Nephron progenitor cell (in vitro differentiated cells): ENCODE results near the gene NRARP.

Experiments used
- DNase-seq: peaks from one replicate; pipeline ENCODE4 v3.0.0; 2021
- H3K27ac Mint-ChIP-seq: 2 replicates; pipeline ENCODE4 v1.8.0; 2021; ENCODE audit warnings: mild to moderate bottlenecking, moderate library complexity, mixed read lengths
- H3K27me3 Mint-ChIP-seq: 2 replicates; pipeline ENCODE4 v1.8.0; 2021; ENCODE audit warnings: mild to moderate bottlenecking, low read depth, mixed read lengths; ENCODE audit not compliant: poor library complexity
- H3K36me3 Mint-ChIP-seq: 2 replicates; pipeline ENCODE4 v1.8.0; 2021; ENCODE audit warnings: low read depth, mixed read lengths
- H3K4me1 Mint-ChIP-seq: 2 replicates; pipeline ENCODE4 v1.8.0; 2021; ENCODE audit warnings: mixed read lengths
- H3K4me3 Mint-ChIP-seq: 2 replicates; pipeline ENCODE4 v1.8.0; 2021; ENCODE audit warnings: mild to moderate bottlenecking, moderate library complexity, mixed read lengths
- H3K9me3 Mint-ChIP-seq: 2 replicates; pipeline ENCODE4 v1.8.0; 2021; ENCODE audit warnings: mild to moderate bottlenecking, moderate library complexity, mixed read lengths
- TF ChIP-seq, protein P1 (sequence below): fragments of 200-600 bp; sonication (generic); IDR thresholded peaks from 2 replicates; pipeline ENCODE4 v1.5.0; 2021; ENCODE audit warnings: antibody characterized with exemption

NRARP gene

DNA sequence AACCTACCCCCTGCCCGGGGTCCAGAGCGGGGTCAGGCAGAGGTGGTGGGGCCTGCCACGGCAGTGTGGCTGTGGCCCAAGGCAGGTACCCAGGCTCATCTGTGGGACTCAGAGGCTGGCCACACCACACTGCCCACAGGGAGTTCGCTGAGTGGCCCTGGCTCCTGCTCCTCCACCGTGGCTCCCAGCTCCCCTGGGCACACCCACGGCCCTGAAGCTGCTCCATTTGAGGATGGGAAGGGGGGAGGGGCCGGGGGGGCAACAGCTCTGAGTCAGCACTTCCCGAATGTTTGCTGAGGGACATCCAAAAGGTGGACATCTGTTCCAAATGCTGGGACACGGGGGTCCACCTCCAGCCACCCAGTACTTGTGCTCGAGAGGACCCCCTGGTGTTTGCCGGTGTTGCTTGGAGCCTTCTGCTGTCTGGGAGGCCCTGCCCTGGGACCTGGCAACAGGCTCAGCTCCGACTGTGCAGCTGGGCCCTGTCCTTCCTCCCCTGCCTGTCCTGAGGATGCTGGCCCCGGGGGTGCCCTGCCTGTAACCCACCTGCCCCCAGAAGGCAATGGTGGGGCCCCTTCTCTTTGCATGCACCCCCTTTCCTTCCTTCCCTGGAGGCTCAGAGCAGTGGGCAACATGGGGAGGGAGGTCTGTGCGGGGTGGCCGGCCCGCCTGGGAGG, 2.5 kb upstream of the NRARP start:
- Mint-ChIP-seq H3K4me3 (no peak overlapping the region), H3K36me3 (no peaks in the 10 kb centered on the region), H3K9me3 (no peaks in the 10 kb centered on the region), H3K27ac (peak overlapping the region; percentile 93), H3K4me1 (peaks cover 61% of the 10 kb centered on the region), H3K27me3 (peaks cover 4% of the 10 kb centered on the region)
- TF ChIP-seq, protein P1, sequence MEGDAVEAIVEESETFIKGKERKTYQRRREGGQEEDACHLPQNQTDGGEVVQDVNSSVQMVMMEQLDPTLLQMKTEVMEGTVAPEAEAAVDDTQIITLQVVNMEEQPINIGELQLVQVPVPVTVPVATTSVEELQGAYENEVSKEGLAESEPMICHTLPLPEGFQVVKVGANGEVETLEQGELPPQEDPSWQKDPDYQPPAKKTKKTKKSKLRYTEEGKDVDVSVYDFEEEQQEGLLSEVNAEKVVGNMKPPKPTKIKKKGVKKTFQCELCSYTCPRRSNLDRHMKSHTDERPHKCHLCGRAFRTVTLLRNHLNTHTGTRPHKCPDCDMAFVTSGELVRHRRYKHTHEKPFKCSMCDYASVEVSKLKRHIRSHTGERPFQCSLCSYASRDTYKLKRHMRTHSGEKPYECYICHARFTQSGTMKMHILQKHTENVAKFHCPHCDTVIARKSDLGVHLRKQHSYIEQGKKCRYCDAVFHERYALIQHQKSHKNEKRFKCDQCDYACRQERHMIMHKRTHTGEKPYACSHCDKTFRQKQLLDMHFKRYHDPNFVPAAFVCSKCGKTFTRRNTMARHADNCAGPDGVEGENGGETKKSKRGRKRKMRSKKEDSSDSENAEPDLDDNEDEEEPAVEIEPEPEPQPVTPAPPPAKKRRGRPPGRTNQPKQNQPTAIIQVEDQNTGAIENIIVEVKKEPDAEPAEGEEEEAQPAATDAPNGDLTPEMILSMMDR, result no peak
- DNase-seq, result peak; percentile 42

DNA sequence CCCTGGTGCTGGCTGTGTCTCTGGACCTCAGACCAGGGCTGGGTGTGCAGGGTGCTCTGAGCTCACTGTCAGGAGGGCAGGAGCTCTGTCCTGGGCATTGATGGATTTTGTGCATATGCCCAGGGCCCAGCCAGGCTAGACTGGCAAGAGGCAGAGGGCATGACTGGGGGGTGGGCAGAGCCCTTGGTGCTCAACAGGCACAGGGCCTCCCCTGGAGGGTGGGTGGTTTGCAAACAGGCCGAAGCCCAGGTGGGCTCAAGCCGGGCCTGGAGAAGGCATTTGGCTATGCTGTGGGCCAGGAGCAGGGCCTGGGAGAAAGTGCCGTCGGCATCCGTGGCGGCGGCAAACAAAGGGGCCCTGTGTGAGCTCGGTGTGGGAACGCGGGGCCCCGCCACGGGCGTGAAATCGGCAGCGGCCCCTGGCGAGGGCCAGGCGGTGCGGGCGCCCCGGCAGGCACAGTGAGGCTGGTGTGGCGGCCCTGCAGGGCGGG, 1.9 kb upstream of the NRARP start:
- Mint-ChIP-seq H3K4me1 (peaks cover 66% of the 10 kb centered on the region), H3K4me3 (peak overlapping the region; percentile 34)
- no peak for DNase-seq

DNA sequence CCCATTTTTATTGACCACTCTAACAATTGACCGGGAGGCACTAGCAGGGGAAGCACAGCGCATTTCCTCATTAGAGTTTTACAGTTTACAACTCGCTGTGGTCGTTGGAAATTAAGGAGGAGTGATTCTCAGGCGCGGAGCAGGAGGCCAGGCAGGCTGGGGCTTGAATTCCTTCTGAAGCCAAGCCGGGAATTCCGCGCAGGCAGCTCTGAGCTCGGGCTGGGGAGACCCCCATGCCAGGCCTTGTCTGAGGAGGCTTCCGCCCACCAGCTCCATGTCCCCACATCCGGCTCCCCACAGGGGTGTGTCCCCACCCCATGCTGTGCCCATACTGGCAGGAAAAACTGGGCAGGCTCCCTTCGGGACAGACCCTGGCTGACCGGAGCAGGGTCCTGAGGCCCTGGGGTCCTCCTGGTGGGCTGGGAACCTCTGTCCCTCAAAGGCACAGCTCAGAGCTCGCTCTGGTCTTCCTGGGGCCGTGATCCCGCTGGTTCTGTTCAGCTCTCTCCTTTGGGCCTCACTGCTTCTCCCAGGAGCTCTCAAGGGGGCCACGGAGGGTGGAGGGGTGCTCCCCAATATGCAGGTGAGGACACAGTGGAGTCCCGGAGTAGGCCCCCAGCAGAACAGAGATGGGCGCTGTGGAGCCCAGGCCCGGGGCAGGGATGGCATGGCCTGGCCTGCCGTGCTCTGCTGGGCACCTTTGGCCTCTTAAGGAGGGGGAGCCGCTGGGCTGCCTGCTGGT, 1.3 kb upstream of the NRARP start:
- H3K27ac Mint-ChIP-seq, result no peak overlapping the region
- H3K36me3 Mint-ChIP-seq, result no peaks in the 10 kb centered on the region
- H3K4me3 Mint-ChIP-seq, result peak overlapping the region; percentile 67

More for the DNA sequence above, 1.9 kb upstream of the NRARP start:
- Mint-ChIP-seq H3K27ac (no peak overlapping the region), H3K9me3 (no peaks in the 10 kb centered on the region), H3K36me3 (no peaks in the 10 kb centered on the region), H3K27me3 (peaks cover 7% of the 10 kb centered on the region)
- TF ChIP-seq, protein P1, result no peak

DNA sequence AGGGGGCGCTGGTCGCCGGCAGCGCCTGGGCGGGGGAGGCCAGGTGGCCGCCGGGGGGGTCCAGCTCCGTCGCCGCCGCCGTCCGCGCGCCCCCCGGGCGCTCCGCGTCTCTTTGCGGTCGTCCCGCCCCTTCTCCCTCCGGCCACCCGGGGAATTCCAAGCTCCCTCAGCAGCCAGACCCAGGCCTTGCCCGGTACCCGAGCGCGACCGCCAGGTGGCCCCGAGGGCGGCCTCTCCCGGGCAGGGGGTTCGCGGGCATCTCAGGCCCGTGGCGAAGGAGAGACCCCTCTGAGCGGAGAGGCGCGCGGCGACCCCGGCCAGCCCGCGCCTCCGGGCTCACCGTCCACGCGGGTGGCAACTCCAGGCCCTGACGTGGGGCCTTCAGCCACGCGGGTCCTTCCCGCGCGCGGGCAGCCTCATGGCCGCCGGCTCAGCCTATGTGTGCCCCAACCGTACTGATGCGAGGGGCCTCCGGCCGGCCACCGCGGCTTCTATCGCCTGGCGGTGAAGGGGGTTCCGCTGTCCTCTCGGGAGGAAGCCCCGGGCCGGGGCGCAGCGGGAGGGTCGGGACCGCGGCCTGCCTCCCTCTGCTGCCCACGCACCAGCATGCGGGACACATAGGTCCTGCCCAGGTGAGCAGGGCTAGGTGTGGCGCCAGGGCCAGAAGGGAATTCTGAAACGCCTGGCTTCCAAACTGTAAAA, 529 bp upstream of the NRARP start:
- Mint-ChIP-seq H3K27ac (no peak overlapping the region), H3K4me1 (peaks cover 58% of the 10 kb centered on the region), H3K9me3 (no peaks in the 10 kb centered on the region), H3K4me3 (peak overlapping the region; percentile 67), H3K36me3 (no peaks in the 10 kb centered on the region), H3K27me3 (peaks cover 13% of the 10 kb centered on the region)
- DNase-seq, result no peak
- TF ChIP-seq, protein P1, result peak; percentile 49

More for the DNA sequence above, 1.3 kb upstream of the NRARP start:
- DNase-seq, result no peak
- peaks cover 66% of the 10 kb centered on the region for H3K4me1 Mint-ChIP-seq
- H3K27me3 Mint-ChIP-seq, result peaks cover 8% of the 10 kb centered on the region
- TF ChIP-seq, protein P1, result no peak
- no peaks in the 10 kb centered on the region for H3K9me3 Mint-ChIP-seq

DNA sequence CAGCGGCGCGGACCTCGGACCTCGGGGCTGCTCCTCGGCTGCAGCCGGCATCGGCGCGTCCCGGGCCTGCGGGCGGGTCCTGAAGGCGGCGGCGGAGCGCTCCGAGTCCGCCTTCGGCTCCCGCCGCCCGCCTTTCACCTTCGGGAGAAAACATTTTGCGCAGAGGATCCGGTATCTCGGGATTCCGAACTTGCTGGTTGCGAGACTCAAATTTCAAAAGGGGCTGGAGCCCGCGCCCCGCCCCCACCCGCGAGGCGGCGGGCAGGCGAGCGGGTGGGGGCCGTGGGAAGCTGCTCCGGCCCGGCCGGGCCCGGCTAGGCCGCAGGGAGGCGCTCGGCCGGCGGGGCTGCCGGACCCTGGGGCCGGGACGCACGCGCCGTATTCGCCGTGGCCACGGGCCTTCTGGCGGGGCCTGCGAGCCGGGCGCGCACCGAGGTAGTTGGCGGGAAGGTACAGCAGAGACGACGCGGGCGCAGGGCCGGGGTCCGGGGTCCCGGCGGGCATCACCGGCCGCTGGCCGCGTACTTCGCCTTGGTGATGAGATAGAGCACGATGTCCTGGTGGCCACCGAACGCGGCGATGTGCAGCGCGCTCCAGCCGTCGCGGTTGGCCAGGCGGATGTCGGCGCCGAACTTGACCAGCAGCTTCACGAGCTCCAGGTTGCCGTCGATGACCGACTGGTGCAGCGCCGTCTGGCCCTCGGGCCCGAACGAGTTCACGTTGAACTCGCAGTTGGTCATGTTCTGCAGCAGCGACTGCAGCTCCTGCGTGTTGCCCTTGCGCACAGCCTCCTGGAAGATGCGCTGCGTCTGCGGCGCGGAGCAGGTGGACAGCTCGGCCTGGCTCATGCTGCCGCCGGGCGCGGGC, 757 bp downstream of the NRARP start:
- TF ChIP-seq, protein P1, result no peak
- peak; percentile 72 for DNase-seq
- H3K36me3 Mint-ChIP-seq, result no peaks in the 10 kb centered on the region
- H3K27ac Mint-ChIP-seq, result peak overlapping the region; percentile 45
- peak overlapping the region; percentile 93 for H3K4me3 Mint-ChIP-seq
- H3K9me3 Mint-ChIP-seq, result no peaks in the 10 kb centered on the region
- peaks cover 51% of the 10 kb centered on the region for H3K4me1 Mint-ChIP-seq
- peaks cover 26% of the 10 kb centered on the region for H3K27me3 Mint-ChIP-seq
